Tibial artery (tissue), 4 donors: Measurements from ENCODE around the gene CFAP90.

Experiments
- DNase-seq, 2 donors: peaks; one replicate each; pipeline ENCODE4 v3.0.0-alpha.2; 2019
- H3K27ac ChIP-seq, 2 donors: fragments of 200-600 bp; sonication (generic) in 1 of 2; 1 replicate in 1 of 2; 2 replicates in 1 of 2; pipeline ENCODE4 v1.5.1; 2018 to 2019; ENCODE audit warnings: mild to moderate bottlenecking in 1 of 2
- H3K27me3 ChIP-seq, 2 donors: fragments of 200-600 bp; sonication (generic) in 1 of 2; one replicate each; pipeline versions ENCODE4 v1.5.1 to v1.6.0; 2016 to 2019
- H3K36me3 ChIP-seq, 3 donors: fragments of 200-600 bp; sonication (generic) in 2 of 3; one replicate each; pipeline ENCODE4 v1.5.1; 2016 to 2019; ENCODE audit warnings: mild to moderate bottlenecking in 2 of 3
- H3K4me1 ChIP-seq, 4 donors: fragments of 200-600 bp; sonication (generic) in 2 of 4; 1 replicate in 3 of 4; 2 replicates in 1 of 4; pipeline ENCODE4 v1.5.1; 2016 to 2019
- H3K4me3 ChIP-seq, 2 donors: fragments of 200-600 bp; sonication (generic) in 1 of 2; 1 replicate in 1 of 2; 2 replicates in 1 of 2; pipeline ENCODE4 v1.5.1; 2018 to 2019; ENCODE audit warnings: mild to moderate bottlenecking in 2 of 2
- H3K9me3 ChIP-seq, 3 donors: fragments of 200-600 bp; sonication (generic) in 1 of 3; one replicate each; pipeline ENCODE4 v1.5.1; 2016 to 2019
- CTCF ChIP-seq, 2 experiments: fragments of 200-600 bp in 1 of 2; fragments of 450-650 bp in 1 of 2; IDR thresholded peaks; one replicate each; pipeline ENCODE4 v1.5.1; 2017 to 2019; ENCODE audit warnings: antibody characterized with exemption in 2 of 2, mild to moderate bottlenecking in 1 of 2, moderate library complexity in 1 of 2
- intact Hi-C: fragments of 100-400 bp; cut with DNase I; formaldehyde crosslinking; loops from one replicate; pipeline ENCODE4 v1.15.0; 2023; ENCODE audit warnings: low total_unique reads

The CFAP90 gene

GRCh38 chr5:7878381-7878873 is 27.5 kb upstream of the CFAP90 start:
- Histone ChIP-seq H3K27me3 (no peaks in the 10 kb centered on the region), H3K4me3 (no peak overlapping the region), H3K4me1 (peaks cover 0 to 3% (median 0%) of the 10 kb centered on the region in 4 donors), H3K27ac (no peak overlapping the region), H3K36me3 (peaks cover 28 to 82% (median 73%) of the 10 kb centered on the region in 3 donors), H3K9me3 (no peaks in the 10 kb centered on the region)
- no peak for DNase-seq
- intact Hi-C loops, result loop anchor here (10.0 kb wide), 1 partner anchor 1666 kb away; the partner anchor contains the start of gene SEMA5A
- no peak for TF ChIP-seq CTCF (IDR thresholded peaks at IDR 0.05)

- Histone ChIP-seq H3K36me3 (peaks cover 28 to 79% (median 67%) of the 10 kb centered on the region in 3 donors), H3K4me1 (peaks cover 0 to 3% (median 0%) of the 10 kb centered on the region in 4 donors), H3K27ac (no peak overlapping the region), H3K9me3 (no peaks in the 10 kb centered on the region), H3K4me3 (no peak overlapping the region), H3K27me3 (no peaks in the 10 kb centered on the region)
- no peak for TF ChIP-seq CTCF (IDR thresholded peaks at IDR 0.05)
- DNase-seq, result no peak
- intact Hi-C loops, result loop anchor here (10.0 kb wide), 1 partner anchor 1667 kb away; the partner anchor contains the start of gene SEMA5A
These were observed 26.9 kb upstream of the CFAP90 start for GRCh38 chr5:7877851-7878250.

- Histone ChIP-seq H3K36me3 (peaks cover 25 to 70% (median 58%) of the 10 kb centered on the region in 3 donors), H3K4me1 (peaks cover 0 to 3% (median 0%) of the 10 kb centered on the region in 4 donors), H3K27me3 (no peaks in the 10 kb centered on the region), H3K4me3 (no peak overlapping the region), H3K9me3 (no peaks in the 10 kb centered on the region), H3K27ac (no peak overlapping the region)
- intact Hi-C loops, result loop anchor here (10.0 kb wide), 1 partner anchor 1668 kb away; the partner anchor contains the start of gene SEMA5A
- no peak for TF ChIP-seq CTCF (IDR thresholded peaks at IDR 0.05)
- DNase-seq, result no peak
These were observed 25.9 kb upstream of the CFAP90 start for GRCh38 chr5:7876867-7877266.

- intact Hi-C loops, result loop anchor here (10.0 kb wide), 1 partner anchor 1670 kb away; the partner anchor contains the start of gene SEMA5A
- Histone ChIP-seq H3K4me1 (peaks cover 0 to 19% (median 6%) of the 10 kb centered on the region in 4 donors), H3K9me3 (no peaks in the 10 kb centered on the region), H3K27ac (no peak overlapping the region), H3K36me3 (peaks cover 22 to 54% (median 42%) of the 10 kb centered on the region in 3 donors), H3K4me3 (no peak overlapping the region), H3K27me3 (no peaks in the 10 kb centered on the region)
- DNase-seq, result no peak
- TF ChIP-seq CTCF (IDR thresholded peaks at IDR 0.05), result no peak
These were observed 24.2 kb upstream of the CFAP90 start for GRCh38 chr5:7875151-7875550.

- no peaks in the 10 kb centered on the region for H3K9me3 ChIP-seq
- no peak overlapping the region for H3K27ac ChIP-seq
- DNase-seq, result no peak
- H3K4me3 ChIP-seq, result no peak overlapping the region
- intact Hi-C loops, result loop anchor here (10.0 kb wide), 1 partner anchor 1670 kb away; the partner anchor contains the start of gene SEMA5A
- H3K27me3 ChIP-seq, result no peaks in the 10 kb centered on the region
- peaks cover 22 to 49% (median 37%) of the 10 kb centered on the region in 3 donors for H3K36me3 ChIP-seq
- no peak for TF ChIP-seq CTCF (IDR thresholded peaks at IDR 0.05)
- H3K4me1 ChIP-seq, result peaks cover 0 to 23% (median 8%) of the 10 kb centered on the region in 4 donors
These were observed 23.7 kb upstream of the CFAP90 start for GRCh38 chr5:7874639-7875038.
